HG03045 (cell line): ENCODE results near the gene SFTA2.

Source experiments
- ATAC-seq: cut with Tn5 transposase; IDR thresholded peaks from one replicate; pipeline ENCODE4 v1.9.1; 2021; ENCODE audit warnings: mild to moderate bottlenecking, moderate library complexity; ENCODE audit not compliant: unreplicated experiment

The SFTA2 gene

GRCh38 chr6:30891816-30892538 is 40.0 kb downstream of the SFTA2 start:
- no peak for ATAC-seq

- no peak for ATAC-seq
These were observed 40.6 kb downstream of the SFTA2 start for GRCh38 chr6:30891450-30891723.

GRCh38 chr6:30890646-30891449 is 41.1 kb downstream of the SFTA2 start:
- ATAC-seq = no peak

GRCh38 chr6:30889921-30890645 is 41.9 kb downstream of the SFTA2 start:
- ATAC-seq = no peak

GRCh38 chr6:30889496-30889885 is 42.5 kb downstream of the SFTA2 start:
- ATAC-seq = no peak

GRCh38 chr6:30888816-30889495 is 43.0 kb downstream of the SFTA2 start:
- no peak for ATAC-seq

- no peak for ATAC-seq
These were observed 43.8 kb downstream of the SFTA2 start for GRCh38 chr6:30887901-30888815.

- no peak for ATAC-seq
These were observed 45.1 kb downstream of the SFTA2 start for GRCh38 chr6:30886897-30887255.

- ATAC-seq = no peak
These were observed 45.7 kb downstream of the SFTA2 start for GRCh38 chr6:30885999-30886896.

GRCh38 chr6:30885481-30885998 is 46.4 kb downstream of the SFTA2 start:
- no peak for ATAC-seq

- no peak for ATAC-seq
These were observed 47.2 kb downstream of the SFTA2 start for GRCh38 chr6:30884521-30885480.

GRCh38 chr6:30883685-30884520 is 48.1 kb downstream of the SFTA2 start, which contains the start of gene DDR1:
TSS of gene DDR1 (plus strand) at chr6:30884519. CDS start at chr6:30888730, 4,211 bp downstream.
- no peak for ATAC-seq

- no peak for ATAC-seq
These were observed 48.9 kb downstream of the SFTA2 start for GRCh38 chr6:30882759-30883684.

- no peak for ATAC-seq
These were observed 49.7 kb downstream of the SFTA2 start for GRCh38 chr6:30882204-30882758.

- ATAC-seq = no peak
These were observed 50.4 kb downstream of the SFTA2 start for GRCh38 chr6:30881392-30882203.
